H1 (cell line): Measurements from ENCODE around the gene PLCH2. TPM values are rescaled to one million over a fixed set of nuclear protein-coding genes. Genes with fewer than 3 reads are reported as not detected.

Experiments used
- JUN ChIP-seq: IDR thresholded peaks from 2 replicates; pipeline ENCODE4 v1.6.1; 2011; ENCODE audit warnings: low read depth, mild to moderate bottlenecking, improper control_type of control experiment, low read length
- polyA plus RNA-seq, 7 experiments: library from polyadenylated mRNA; depleted of rRNA in 3 of 7; stranded (reverse) in 5 of 7; unstranded in 2 of 7; fragments of >200 nt in 5 of 7; fragments of 200-250 nt in 2 of 7; gene quantifications; 1 replicate in 5 of 7; 2 replicates in 1 of 7; 4 replicates in 1 of 7; pipeline versions ENCODE4 v1.2.1 to v1.2.3, GENCODE V29; 2011 to 2013; ENCODE audit warnings: missing spikeins in 2 of 7, mixed read lengths in 2 of 7
- total RNA-seq: library from RNA; stranded (reverse); fragmentation: NEBNext Ultra II Directional; extraction: Animal tissue kit (Norgen Biotek cat#: 25700); gene quantifications from 2 replicates; pipeline ENCODE4 v1.2.1, GENCODE V29; 2021
- TF ChIP-seq, protein P1 (sequence below): IDR thresholded peaks from 2 replicates; pipeline ENCODE4 v1.6.1; 2011; ENCODE audit warnings: low read depth, mild to moderate bottlenecking, low read length; ENCODE audit not compliant: insufficient read depth

The PLCH2 gene
- total and polyA plus RNA-seq, 2 of the 8 experiments (the other 6 are each of a cell fraction or from before 2014, with no cell fraction given) = 0.14 to 0.19 TPM

- TF ChIP-seq, protein P1, sequence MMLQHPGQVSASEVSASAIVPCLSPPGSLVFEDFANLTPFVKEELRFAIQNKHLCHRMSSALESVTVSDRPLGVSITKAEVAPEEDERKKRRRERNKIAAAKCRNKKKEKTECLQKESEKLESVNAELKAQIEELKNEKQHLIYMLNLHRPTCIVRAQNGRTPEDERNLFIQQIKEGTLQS = no peak
- TF ChIP-seq JUN = no peak
Observed at GRCh38 chr1:2426540-2426939, 49.5 kb upstream of the PLCH2 start (continued).
